Esophagus muscularis mucosa (tissue), 3 donors: ENCODE data around the gene NGEF.

Experiments used
- CTCF ChIP-seq, 3 experiments: fragments of 200-600 bp in 2 of 3; fragments of 450-650 bp in 1 of 3; sonication (generic) in 2 of 3; IDR thresholded peaks; one replicate each; pipeline ENCODE4 v1.5.1; 2017 to 2019; ENCODE audit warnings: antibody characterized with exemption in 3 of 3, mild to moderate bottlenecking in 2 of 3, moderate library complexity in 1 of 3
- POLR2A ChIP-seq: fragments of 450-650 bp; IDR thresholded peaks from one replicate; pipeline ENCODE4 v1.6.1; 2017; ENCODE audit warnings: antibody characterized with exemption, moderate library complexity, mild to moderate bottlenecking, low read depth
- POLR2AphosphoS5 ChIP-seq, 2 donors: sonication (generic); formaldehyde crosslinking; IDR thresholded peaks; one replicate each; pipeline ENCODE4 v1.6.1; 2017; ENCODE audit warnings: antibody characterized with exemption in 2 of 2

- TF ChIP-seq CTCF (IDR thresholded peaks at IDR 0.05) (no peak), POLR2A (no peak), POLR2AphosphoS5 (IDR thresholded peaks at IDR 0.05) (no peak)
Observed at GRCh38 chr2:232836934-232837333, 176.1 kb downstream of the NGEF start.
